Ovary (tissue), 9 donors: ENCODE results near the gene CACNA1A. TPM values are rescaled to one million over a fixed set of nuclear protein-coding genes. Genes with fewer than 3 reads are reported as not detected.

Experiments
- DNase-seq, 5 donors: peaks; one replicate each; pipeline ENCODE4 v3.0.0-alpha.2; 2019 to 2020
- H3K27ac ChIP-seq, 2 donors: fragments of 200-600 bp; one replicate each; pipeline versions ENCODE4 v1.5.1 to v1.8.0; 2019 to 2022
- H3K27me3 ChIP-seq: fragments of 200-600 bp; one replicate; pipeline ENCODE4 v1.8.0; 2022
- H3K36me3 ChIP-seq: fragments of 200-600 bp; sonication (generic); one replicate; pipeline ENCODE4 v1.5.1; 2019
- H3K4me1 ChIP-seq: one replicate; pipeline ENCODE4 v1.8.1; 2013; ENCODE audit warnings: mild to moderate bottlenecking, moderate library complexity; ENCODE audit not compliant: insufficient read depth
- H3K4me3 ChIP-seq: fragments of 200-600 bp; sonication (generic); one replicate; pipeline ENCODE4 v1.5.1; 2017
- H3K9me3 ChIP-seq, 2 donors: fragments of 200-600 bp in 1 of 2; sonication (generic) in 1 of 2; one replicate each; pipeline versions ENCODE4 v1.5.1 to v1.8.1; 2013 to 2019; ENCODE audit warnings: mild to moderate bottlenecking in 1 of 2, moderate library complexity in 1 of 2
- CTCF ChIP-seq, 3 donors: fragments of 450-650 bp in 2 of 3; fragments of 200-600 bp in 1 of 3; IDR thresholded peaks; one replicate each; pipeline versions ENCODE4 v1.5.1 to v1.8.0; 2016 to 2022; ENCODE audit warnings: antibody characterized with exemption in 3 of 3, mild to moderate bottlenecking in 1 of 3
- EP300 ChIP-seq: sonication (generic); formaldehyde crosslinking; IDR thresholded peaks from one replicate; pipeline ENCODE4 v1.6.1; 2017; ENCODE audit warnings: antibody characterized with exemption
- POLR2A ChIP-seq: fragments of 450-650 bp; IDR thresholded peaks from one replicate; pipeline ENCODE4 v1.6.1; 2017; ENCODE audit warnings: antibody characterized with exemption, mild to moderate bottlenecking, moderate library complexity
- WGBS, 3 donors: extraction: QIAGEN DNeasy Blood & Tissue Kit in 1 of 3; methylation state at CpG; one replicate each; pipeline versions ENCODE4 v1.1.5 to v1.1.7; 2013 to 2017; 5-methylcytosine and 5-hydroxymethylcytosine counted together
- intact Hi-C, 4 donors: fragments of 100-400 bp; cut with DNase I; formaldehyde crosslinking; loops; one replicate each; pipeline versions ENCODE4 v1.11.0 to v1.15.1; 2022 to 2023
- polyA plus RNA-seq, 2 donors: library from polyadenylated mRNA; stranded (reverse); fragments of 200-250 nt in 1 of 2; fragments of 350-450 nt in 1 of 2; fragmentation: Illumina TruSeq in 1 of 2; extraction: RNeasy Lipid Tissue Mini Kit (QIAGEN cat#74804) in 1 of 2; gene quantifications; one replicate each; pipeline ENCODE4 v1.2.3, GENCODE V29; 2013 to 2014
- total RNA-seq, 7 donors: library from RNA; depleted of rRNA in 2 of 7; stranded (reverse); fragments of >200 nt in 2 of 7; fragmentation: NEBNext Ultra II Directional in 3 of 7; extraction: Animal tissue kit (Norgen Biotek cat#: 25700) in 3 of 7; gene quantifications; one replicate each; pipeline versions ENCODE4 v1.1.0 to v1.2.4, GENCODE V29; 2016 to 2023
- donor health status: DM: no; HTN: no; CAD: no; lungs with moderate emphysema.
- donor health status: DM: no; HTN: no; CAD: no.
- donor health status: Bipolar disorder and iron deficiency.
- donor health status: DM: yes; HTN: yes; CAD: no.
- donor health status: DM: no; HTN: no; CAD: no.
- donor health status: DM: yes; HTN: yes; CAD: no.

CACNA1A gene
- total and polyA plus RNA-seq, 9 donors, result 0.60 to 3.3 (median 1.6) TPM

GRCh38 chr19:13547102-13547501, 40.8 kb upstream of the CACNA1A start:
- Histone ChIP-seq H3K36me3 (no peaks in the 10 kb centered on the region), H3K4me3 (no peak overlapping the region), H3K27ac (no peak overlapping the region), H3K9me3 (peaks cover 3 to 5% of the 10 kb centered on the region in 2 donors), H3K4me1 (no peaks in the 10 kb centered on the region), H3K27me3 (no peaks in the 10 kb centered on the region)
- intact Hi-C loops, result no loop called here
- TF ChIP-seq CTCF (IDR thresholded peaks at IDR 0.05), result no peak
- TF ChIP-seq POLR2A, result no peak
- no peak for TF ChIP-seq EP300
- DNase-seq, result no peak

GRCh38 chr19:13544423-13544822, 38.1 kb upstream of the CACNA1A start:
- 76 to 80% (median 80%) methylated on average over 2 of the region's 2 CpGs for WGBS, 3 donors
- TF ChIP-seq CTCF (IDR thresholded peaks at IDR 0.05) (no peak), POLR2A (no peak), EP300 (no peak)
- H3K4me1 ChIP-seq, result no peaks in the 10 kb centered on the region
- no peak overlapping the region for H3K4me3 ChIP-seq
- no peak for DNase-seq
- H3K36me3 ChIP-seq, result no peaks in the 10 kb centered on the region
- no peak overlapping the region for H3K27ac ChIP-seq
- H3K27me3 ChIP-seq, result no peaks in the 10 kb centered on the region
- peaks cover 3 to 5% of the 10 kb centered on the region in 2 donors for H3K9me3 ChIP-seq
- intact Hi-C loops, result no loop called here

GRCh38 chr19:13541554-13541953, 35.3 kb upstream of the CACNA1A start:
- H3K4me1 ChIP-seq, result no peaks in the 10 kb centered on the region
- intact Hi-C loops, result no loop called here

GRCh38 chr19:13539332-13539731, 33.1 kb upstream of the CACNA1A start:
- H3K36me3 ChIP-seq, result no peaks in the 10 kb centered on the region
- no peak overlapping the region for H3K27ac ChIP-seq
- WGBS, 3 donors, result 48 to 85% (median 69%) methylated on average over 1 of the region's 1 CpG
- intact Hi-C loops, result loop anchor here in 1 of 4 donors (5.0 kb wide), 1 partner anchor 1438 kb away; the partner anchor contains the start of gene SLC1A6
- DNase-seq, result no peak
- H3K4me3 ChIP-seq, result no peak overlapping the region
- no peaks in the 10 kb centered on the region for H3K27me3 ChIP-seq
- H3K9me3 ChIP-seq, result peaks cover 0 to 5% of the 10 kb centered on the region in 2 donors
- TF ChIP-seq CTCF (IDR thresholded peaks at IDR 0.05), result no peak
- TF ChIP-seq EP300, result no peak
- no peak for TF ChIP-seq POLR2A
- no peaks in the 10 kb centered on the region for H3K4me1 ChIP-seq

More at GRCh38 chr19:13541554-13541953, 35.3 kb upstream of the CACNA1A start:
- no peak for DNase-seq
- Histone ChIP-seq H3K9me3 (peaks cover 3 to 5% of the 10 kb centered on the region in 2 donors), H3K27me3 (no peaks in the 10 kb centered on the region), H3K4me3 (no peak overlapping the region), H3K27ac (no peak overlapping the region), H3K36me3 (no peaks in the 10 kb centered on the region)
- TF ChIP-seq CTCF (IDR thresholded peaks at IDR 0.05) (no peak), EP300 (no peak), POLR2A (no peak)
- 0 to 57% (median 57%) methylated on average over 1 of the region's 1 CpG for WGBS, 3 donors
